ENCODE data around the gene GSX2. TPM values are rescaled to one million over a fixed set of nuclear protein-coding genes. Genes with fewer than 3 reads are reported as not detected.

Gene GSX2
- total RNA-seq, 8 experiments from 2014 or later, result 0.14 to 0.57 (median 0.33) TPM; not detected in 5

DNA sequence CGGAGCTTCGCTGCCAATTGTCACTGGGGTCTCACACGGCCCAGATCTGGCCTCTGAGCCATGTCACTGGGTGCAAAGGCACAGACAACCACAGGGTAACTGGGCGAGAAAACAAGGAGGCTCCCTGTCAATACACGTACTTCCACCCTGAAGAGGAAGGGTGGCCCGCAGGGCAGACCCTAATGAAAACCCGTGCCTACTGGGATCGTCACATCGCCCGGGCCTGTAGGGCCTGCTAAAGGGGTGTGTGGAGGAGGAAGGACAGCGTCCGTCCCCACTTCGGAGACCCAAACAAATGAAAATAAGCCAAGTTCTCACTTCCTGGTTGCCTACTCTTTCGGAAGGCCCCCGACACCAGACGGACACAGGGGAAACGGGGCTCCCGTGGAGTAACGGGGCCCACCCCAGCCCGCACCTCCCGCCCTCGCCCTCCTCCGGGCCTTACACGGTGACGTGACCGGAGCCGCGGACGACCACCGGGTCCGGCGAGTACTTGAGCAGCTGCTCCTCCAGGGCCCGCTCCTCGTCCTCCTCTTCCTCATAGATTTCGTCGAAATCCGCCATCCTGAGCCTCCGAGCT is 36.1 kb upstream of the GSX2 start:
- peaks cover 0 to 16% of the 10 kb centered on the region in 2 donors for H3K4me1 ChIP-seq (replicated peaks in 1 of 2)
- ATAC-seq (replicated peaks in 6 of 8), result peak; percentile 4 to 55 (median 46)
- WGBS, 10 experiments, result 0 to 13% (median 0%) methylated on average over 3 to 7 of the region's 38 CpGs; no CpG with 5 or more reads in 6 of the 10 experiments

DNA sequence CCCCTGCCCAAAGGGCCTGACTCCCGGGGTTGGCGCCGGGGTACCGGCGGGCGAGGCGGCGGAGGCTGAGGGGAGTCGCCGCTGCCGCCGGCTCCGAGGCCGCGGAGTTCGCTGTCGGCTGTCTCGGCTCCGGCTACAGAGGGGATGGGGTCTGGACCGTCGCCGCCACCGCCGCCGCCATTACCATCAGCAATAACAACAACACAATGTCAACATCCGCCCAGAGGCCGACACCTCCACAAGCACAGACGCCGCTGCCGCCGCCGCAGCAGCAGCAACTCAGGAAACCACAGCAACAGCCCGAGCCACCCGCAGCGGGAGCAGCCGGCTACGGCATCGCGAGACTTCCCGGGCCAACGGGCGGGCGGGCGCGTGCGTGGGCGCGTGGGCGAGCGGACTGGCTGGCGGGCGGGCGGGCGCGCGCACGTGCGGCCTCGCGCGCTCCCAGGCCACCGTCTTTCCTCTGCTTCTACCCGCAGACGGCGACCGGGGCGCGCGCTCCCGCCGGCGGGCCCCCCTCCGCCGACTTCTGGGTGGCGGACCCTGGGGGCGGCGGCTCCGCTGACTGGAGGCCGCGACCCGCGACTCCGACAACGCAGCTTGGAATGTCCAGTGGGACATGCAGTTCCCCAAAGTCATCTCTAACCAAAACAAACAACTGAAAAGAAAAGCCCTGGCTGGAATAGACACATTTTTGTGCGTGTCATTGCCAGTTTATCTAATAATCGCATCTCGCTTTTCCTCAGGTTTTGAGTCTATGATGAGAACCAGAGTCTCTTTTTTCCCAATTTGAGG is 35.4 kb upstream of the GSX2 start, which contains the start of gene CHIC2:
CHIC2 (minus strand) TSS at position 289 of the 795 bp plus-strand sequence. CDS start 305 bp downstream, outside the sequence.
- Histone ChIP-seq H3K4me3 (peak within 1 kb of the TSS; percentile 65 to 87 (median 79)), H3K27ac (peak within 1 kb of the TSS; percentile 67 to 70), H3K4me1 (replicated peaks in 1 of 2) (peaks cover 0 to 16% of the 10 kb centered on the region in 2 donors)
- in situ Hi-C loops (cut with MboI; ENCODE audit: low pct_unique_long_range_greater_than_20kb in 2 of 9, low sequenced_read_pairs in 9 of 9, unreplicated experiment in 9 of 9), result no loop called here
- WGBS, 10 experiments, result 0 to 8% (median 1%) methylated on average over 3 to 37 of the region's 87 CpGs; no CpG with 5 or more reads in 5 of the 10 experiments
- ATAC-seq (replicated peaks in 6 of 8), result peak; percentile 70 to 97 (median 94)

More for the DNA sequence above, 36.1 kb upstream of the GSX2 start:
- Histone ChIP-seq H3K4me3 (peak overlapping the region; percentile 65 to 87 (median 79)), H3K27ac (peak overlapping the region; percentile 67 to 70)
- in situ Hi-C loops (cut with MboI; ENCODE audit: low pct_unique_long_range_greater_than_20kb in 2 of 9, low sequenced_read_pairs in 9 of 9, unreplicated experiment in 9 of 9), result no loop called here

GRCh38 chr4:54065282-54066087 is 34.5 kb upstream of the GSX2 start:
- in situ Hi-C loops (cut with MboI; ENCODE audit: low pct_unique_long_range_greater_than_20kb in 2 of 9, low sequenced_read_pairs in 9 of 9, unreplicated experiment in 9 of 9), result no loop called here
- peak overlapping the region in 2 of 5 donors; percentile 79 to 83 for H3K4me3 ChIP-seq
- WGBS, 10 experiments, result 41 to 92% (median 77%) methylated on average over 2 to 5 of the region's 6 CpGs
- no peak overlapping the region for H3K27ac ChIP-seq
- peaks cover 0 to 16% of the 10 kb centered on the region in 2 donors for H3K4me1 ChIP-seq (replicated peaks in 1 of 2)
- ATAC-seq (replicated peaks in 6 of 8), result no peak

DNA sequence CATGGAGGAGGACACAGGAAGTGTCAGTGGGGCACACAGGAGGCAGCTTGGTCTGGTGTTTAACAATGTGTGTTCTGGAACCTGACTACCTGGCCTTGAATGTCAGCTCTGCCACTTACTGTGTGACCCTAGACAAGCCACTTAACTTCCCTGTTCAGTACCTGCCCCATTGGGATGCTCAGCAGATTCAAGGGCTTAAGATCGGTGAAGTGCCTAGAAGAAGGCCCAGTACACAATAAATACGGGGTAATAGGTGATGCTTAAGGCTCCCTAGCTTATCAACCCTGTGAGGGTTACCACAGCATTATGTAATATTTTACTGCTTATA is 33.9 kb upstream of the GSX2 start:
- Histone ChIP-seq H3K27ac (no peak overlapping the region), H3K4me1 (replicated peaks in 1 of 2) (peaks cover 0 to 14% of the 10 kb centered on the region in 2 donors), H3K4me3 (no peak overlapping the region)
- WGBS, 10 experiments, result 90 to 100% (median 98%) methylated on average over 1 to 2 of the region's 2 CpGs; no CpG with 5 or more reads in 6 of the 10 experiments
- in situ Hi-C loops (cut with MboI; ENCODE audit: low pct_unique_long_range_greater_than_20kb in 2 of 9, low sequenced_read_pairs in 9 of 9, unreplicated experiment in 9 of 9), result no loop called here
- ATAC-seq (replicated peaks in 6 of 8), result no peak

DNA sequence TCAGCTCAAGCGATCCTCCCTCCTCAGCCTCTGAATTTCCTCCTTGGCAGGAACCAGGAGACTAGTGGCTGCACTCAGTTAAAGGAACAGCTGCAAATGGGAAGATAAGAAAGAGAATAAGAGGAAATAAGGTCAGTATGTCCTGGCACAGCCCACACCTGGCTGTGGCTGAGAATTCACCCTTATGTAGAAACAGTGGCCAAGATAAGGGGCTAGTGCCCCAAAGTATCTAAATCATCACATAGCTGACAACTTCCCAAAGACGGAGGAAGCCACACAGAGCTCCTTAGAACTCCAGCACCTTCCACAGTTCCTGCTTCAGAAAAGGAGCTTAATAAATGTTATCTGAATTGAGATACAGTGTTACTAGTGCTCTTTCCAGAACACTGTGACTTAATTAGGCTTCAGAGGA is 33.2 kb upstream of the GSX2 start:
- no peak overlapping the region for H3K4me3 ChIP-seq
- 40 to 100% (median 80%) methylated on average over 1 to 2 of the region's 2 CpGs; no CpG with 5 or more reads in 3 of the 10 experiments for WGBS, 10 experiments
- in situ Hi-C loops (cut with MboI; ENCODE audit: low pct_unique_long_range_greater_than_20kb in 2 of 9, low sequenced_read_pairs in 9 of 9, unreplicated experiment in 9 of 9), result no loop called here
- peaks cover 0 to 11% of the 10 kb centered on the region in 2 donors for H3K4me1 ChIP-seq (replicated peaks in 1 of 2)
- no peak overlapping the region for H3K27ac ChIP-seq
- no peak for ATAC-seq (replicated peaks in 6 of 8)

DNA sequence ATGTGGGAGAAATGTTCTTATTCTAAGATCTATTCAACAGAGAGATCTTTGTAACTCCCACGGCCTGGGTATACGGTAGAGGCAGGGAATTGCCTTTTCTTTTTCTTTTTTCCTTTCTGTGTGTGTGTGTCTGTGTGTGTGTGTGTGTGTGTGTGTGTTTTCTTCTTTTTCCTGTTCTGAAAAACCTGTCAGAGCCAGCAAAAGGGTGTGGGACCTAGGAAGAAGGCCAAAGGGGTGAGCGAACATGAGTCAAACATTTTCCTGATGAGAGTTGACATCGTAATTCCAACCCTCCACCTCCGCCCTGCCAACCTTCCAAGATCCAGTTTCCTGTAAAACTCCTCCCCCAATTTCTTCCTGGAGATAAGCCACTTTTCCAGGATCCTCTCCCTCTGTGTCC is 32.8 kb upstream of the GSX2 start:
- ATAC-seq (replicated peaks in 6 of 8), result peak in 2 of 8 experiments; percentile 29 to 46
- in situ Hi-C loops (cut with MboI; ENCODE audit: low pct_unique_long_range_greater_than_20kb in 2 of 9, low sequenced_read_pairs in 9 of 9, unreplicated experiment in 9 of 9), result no loop called here
- no peak overlapping the region for H3K27ac ChIP-seq
- peaks cover 0 to 7% of the 10 kb centered on the region in 2 donors for H3K4me1 ChIP-seq (replicated peaks in 1 of 2)
- WGBS, 10 experiments, result 0 to 82% (median 29%) methylated on average over 1 to 5 of the region's 5 CpGs; no CpG with 5 or more reads in 4 of the 10 experiments
- H3K4me3 ChIP-seq, result no peak overlapping the region

- no peak for ATAC-seq (replicated peaks in 6 of 8)
- Histone ChIP-seq H3K4me3 (no peak overlapping the region), H3K4me1 (replicated peaks in 1 of 2) (no peaks in the 10 kb centered on the region), H3K27ac (no peak overlapping the region)
- WGBS, 10 experiments, result 83 to 100% (median 88%) methylated on average over 2 of the region's 2 CpGs; no CpG with 5 or more reads in 6 of the 10 experiments
- in situ Hi-C loops (cut with MboI; ENCODE audit: low pct_unique_long_range_greater_than_20kb in 2 of 9, low sequenced_read_pairs in 9 of 9, unreplicated experiment in 9 of 9), result no loop called here
These were observed 26.6 kb upstream of the GSX2 start for GRCh38 chr4:54073271-54073880.

DNA sequence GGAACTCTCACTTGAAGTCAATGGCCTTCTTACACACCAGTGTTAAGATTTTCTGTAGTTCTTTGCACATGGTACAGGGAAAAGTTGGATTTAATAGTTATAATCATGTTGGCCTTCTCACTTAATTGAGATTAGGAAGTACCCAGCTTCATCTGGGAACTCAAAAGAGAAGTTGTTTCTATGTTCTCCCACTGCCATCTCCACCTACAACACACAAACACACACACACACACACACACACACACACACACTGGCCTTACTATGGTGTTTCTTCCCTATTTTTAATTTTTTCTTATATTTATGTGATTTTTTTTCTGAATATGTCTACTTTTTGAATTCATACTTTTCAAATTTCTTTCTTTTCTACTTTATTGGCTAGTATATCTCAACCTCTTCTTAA is 25.6 kb upstream of the GSX2 start:
- H3K27ac ChIP-seq, result no peak overlapping the region
- in situ Hi-C loops (cut with MboI; ENCODE audit: low pct_unique_long_range_greater_than_20kb in 2 of 9, low sequenced_read_pairs in 9 of 9, unreplicated experiment in 9 of 9), result no loop called here
- ATAC-seq (replicated peaks in 6 of 8), result no peak
- H3K4me3 ChIP-seq, result no peak overlapping the region
- H3K4me1 ChIP-seq (replicated peaks in 1 of 2), result no peaks in the 10 kb centered on the region

GRCh38 chr4:54076673-54077072 is 23.3 kb upstream of the GSX2 start:
- H3K4me1 ChIP-seq (replicated peaks in 1 of 2), result no peaks in the 10 kb centered on the region
- ATAC-seq (replicated peaks in 6 of 8), result no peak
- in situ Hi-C loops (cut with MboI; ENCODE audit: low pct_unique_long_range_greater_than_20kb in 2 of 9, low sequenced_read_pairs in 9 of 9, unreplicated experiment in 9 of 9), result loop anchor here in 1 of 9 experiments (25.0 kb wide), 1 partner anchor 136 kb away; no protein-coding TSS in a partner anchor
- H3K27ac ChIP-seq, result no peak overlapping the region
- no peak overlapping the region for H3K4me3 ChIP-seq

DNA sequence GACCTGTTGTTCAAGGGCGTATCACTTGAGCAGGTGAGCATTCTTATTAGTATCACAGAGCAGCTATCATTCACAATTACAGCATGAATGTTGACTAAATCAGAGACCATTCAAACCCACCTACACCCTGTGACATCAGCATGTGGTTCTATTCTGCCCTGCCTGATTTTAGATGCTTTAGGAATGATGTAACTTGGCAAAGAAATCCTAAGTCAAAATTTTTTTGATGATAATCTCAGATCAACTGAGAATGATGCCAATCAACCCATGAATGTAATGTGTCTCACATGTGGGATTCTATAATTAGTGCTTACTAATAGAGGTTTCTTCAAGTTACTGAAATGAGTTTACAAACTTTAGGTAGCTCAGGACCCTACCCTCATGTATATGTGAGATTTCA is 22.2 kb upstream of the GSX2 start:
- peak in 1 of 8 experiments; percentile 22 for ATAC-seq (replicated peaks in 6 of 8)
- Histone ChIP-seq H3K4me3 (no peak overlapping the region), H3K4me1 (replicated peaks in 1 of 2) (no peaks in the 10 kb centered on the region), H3K27ac (no peak overlapping the region)
- in situ Hi-C loops (cut with MboI; ENCODE audit: low pct_unique_long_range_greater_than_20kb in 2 of 9, low sequenced_read_pairs in 9 of 9, unreplicated experiment in 9 of 9), result loop anchor here in 1 of 9 experiments (25.0 kb wide), 1 partner anchor 134 kb away; no protein-coding TSS in a partner anchor
- WGBS, 10 experiments, result 100% methylated on average over 1 of the region's 1 CpG; no CpG with 5 or more reads in 7 of the 10 experiments

DNA sequence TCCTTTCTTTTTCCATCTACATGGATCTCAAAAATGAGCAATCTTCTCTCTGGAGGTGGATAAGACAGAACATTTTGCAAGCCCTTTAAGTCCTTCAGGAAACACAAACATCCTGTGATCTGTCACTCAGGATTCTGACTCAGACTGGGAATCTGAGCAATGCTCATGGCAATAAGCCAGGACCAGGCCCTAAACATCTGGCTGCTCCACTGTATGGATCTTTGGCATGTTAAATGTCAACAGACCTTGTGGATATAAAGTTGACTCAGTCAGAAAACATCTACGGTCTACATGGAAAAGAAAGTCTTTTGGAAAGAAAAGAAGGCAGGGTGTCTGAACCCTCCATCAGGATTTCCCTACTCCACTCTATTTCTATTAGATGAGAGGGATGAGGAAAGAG is 17.8 kb upstream of the GSX2 start:
- in situ Hi-C loops (cut with MboI; ENCODE audit: low pct_unique_long_range_greater_than_20kb in 2 of 9, low sequenced_read_pairs in 9 of 9, unreplicated experiment in 9 of 9), result loop anchor here in 1 of 9 experiments (25.0 kb wide), 1 partner anchor 130 kb away; no protein-coding TSS in a partner anchor
- ATAC-seq (replicated peaks in 6 of 8), result peak in 4 of 8 experiments; percentile 22 to 93 (median 54)
- Histone ChIP-seq H3K4me1 (replicated peaks in 1 of 2) (no peaks in the 10 kb centered on the region), H3K27ac (no peak overlapping the region), H3K4me3 (no peak overlapping the region)
- 0 to 100% (median 75%) methylated on average over 1 of the region's 1 CpG; no CpG with 5 or more reads in 3 of the 10 experiments for WGBS, 10 experiments

DNA sequence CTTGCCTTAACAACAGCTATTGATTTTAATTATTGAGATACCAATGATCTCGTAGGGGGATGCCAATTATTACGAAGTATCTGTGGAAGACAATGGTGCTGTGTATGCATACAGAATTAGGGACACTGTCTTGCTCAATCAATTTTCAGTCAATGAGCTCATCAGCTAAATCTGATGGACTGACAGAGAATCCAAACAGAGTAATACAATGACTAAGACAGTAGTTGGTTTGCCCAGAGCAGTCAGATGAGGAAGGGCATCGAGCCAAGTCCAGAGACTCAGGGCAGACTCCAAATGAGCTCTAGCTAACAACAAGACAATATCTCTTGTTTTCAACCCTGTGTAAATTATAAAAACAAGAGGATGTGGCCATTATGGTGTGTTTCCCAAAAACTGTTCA is 14.7 kb upstream of the GSX2 start:
- 0 to 100% (median 89%) methylated on average over 2 to 3 of the region's 3 CpGs for WGBS, 10 experiments
- no peak overlapping the region for H3K4me3 ChIP-seq
- H3K4me1 ChIP-seq (replicated peaks in 1 of 2), result no peaks in the 10 kb centered on the region
- ATAC-seq (replicated peaks in 6 of 8), result peak in 3 of 8 experiments; percentile 66 to 92 (median 82)
- no peak overlapping the region for H3K27ac ChIP-seq
- in situ Hi-C loops (cut with MboI; ENCODE audit: low pct_unique_long_range_greater_than_20kb in 2 of 9, low sequenced_read_pairs in 9 of 9, unreplicated experiment in 9 of 9), result loop anchor here in 1 of 9 experiments (25.0 kb wide), 1 partner anchor 127 kb away; no protein-coding TSS in a partner anchor
